ENCODE results near the gene DDX1.

The DDX1 gene

GRCh38 chr2:15642011-15642814, 50.5 kb downstream of the DDX1 start:
- POLR2A ChIA-PET, result no interaction called here
- CTCF ChIA-PET, result interaction anchor here (0.9 kb wide), 1 partner anchor 107 kb away, joined by 3 read pairs; no protein-coding TSS in a partner anchor
- no peak for DNase-seq (ENCODE audit: extremely low spot score)
- TF ChIP-seq HDGF (IDR thresholded peaks at IDR 0.05; ENCODE audit: borderline replicate concordance) (no peak), FOXM1 (IDR thresholded peaks at IDR 0.05; ENCODE audit: borderline replicate concordance) (no peak)

- POLR2A ChIA-PET, result no interaction called here
- DNase-seq (ENCODE audit: extremely low spot score), result no peak
- TF ChIP-seq BHLHE40 (IDR thresholded peaks at IDR 0.05; ENCODE audit: borderline replicate concordance), result no peak
- TF ChIP-seq SUZ12 (IDR thresholded peaks at IDR 0.05), result no peak
- CTCF ChIA-PET, result interaction anchor here (0.7 to 1.0 kb wide), 4 partner anchors 25 to 296 kb away, joined by 3 to 6 read pairs (median 3); no protein-coding TSS in a partner anchor
Observed at GRCh38 chr2:15642815-15643500, 51.3 kb downstream of the DDX1 start.

DNA sequence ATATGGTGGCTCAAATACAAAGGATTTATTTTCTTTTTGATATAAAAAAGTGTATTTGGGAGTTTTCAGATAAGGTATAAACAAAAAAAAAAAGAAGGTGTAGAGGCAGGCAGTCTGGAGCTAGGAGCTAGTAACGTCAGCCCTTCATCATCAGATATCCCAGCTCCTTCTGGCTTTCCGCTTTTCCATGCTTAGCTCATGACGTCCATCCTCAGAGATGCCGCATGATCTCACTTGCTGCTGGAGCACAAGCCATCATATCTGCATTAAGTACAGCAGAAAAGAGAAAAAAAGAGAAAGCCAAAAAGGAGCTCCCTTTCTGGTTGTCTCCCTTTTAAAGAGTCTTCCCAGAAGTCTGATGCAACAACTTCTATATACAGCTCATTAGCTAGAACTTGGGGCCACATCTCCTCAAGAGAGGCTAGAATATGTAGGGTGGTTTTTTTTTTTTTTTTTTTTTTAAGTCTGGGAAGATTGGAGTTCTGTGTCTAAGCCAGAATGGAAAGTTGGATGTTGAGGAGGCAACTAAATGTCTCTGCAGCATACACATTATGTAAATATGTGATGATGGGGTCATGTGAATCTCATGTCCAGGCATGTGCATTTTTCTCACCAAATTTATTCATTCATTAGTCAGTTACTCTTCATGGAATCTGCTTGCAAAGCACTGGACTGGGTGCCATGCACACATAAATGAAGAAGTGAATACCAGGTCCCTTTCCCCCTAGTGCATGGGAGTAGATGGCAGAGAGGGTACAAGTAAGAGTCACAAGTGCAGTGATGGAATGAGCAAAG, 52.3 kb downstream of the DDX1 start:
- TF ChIP-seq ZNF384 (IDR thresholded peaks at IDR 0.05) (no peak), CTBP1 (IDR thresholded peaks at IDR 0.05; ENCODE audit: borderline replicate concordance) (no peak), ELF4 (IDR thresholded peaks at IDR 0.05) (no peak), ARNT (IDR thresholded peaks at IDR 0.05) (no peak), HDGF (IDR thresholded peaks at IDR 0.05; ENCODE audit: borderline replicate concordance) (no peak), FOXA1 (IDR thresholded peaks at IDR 0.05) (no peak), NFRKB (IDR thresholded peaks at IDR 0.05) (no peak), FOXM1 (IDR thresholded peaks at IDR 0.05; ENCODE audit: borderline replicate concordance) (no peak), SP1 (IDR thresholded peaks at IDR 0.05) (no peak), PKNOX1 (IDR thresholded peaks at IDR 0.05) (no peak), LEF1 (IDR thresholded peaks at IDR 0.05; ENCODE audit: borderline replicate concordance) (no peak), BHLHE40 (IDR thresholded peaks at IDR 0.05; ENCODE audit: borderline replicate concordance) (no peak), L3MBTL2 (conservative IDR thresholded peaks at IDR 0.05) (no peak), SUZ12 (IDR thresholded peaks at IDR 0.05) (no peak), TARDBP (IDR thresholded peaks at IDR 0.05) (no peak), FOXK2 (IDR thresholded peaks at IDR 0.05) (no peak)
- POLR2A ChIA-PET, result no interaction called here
- DNase-seq (ENCODE audit: extremely low spot score), result no peak
- CTCF ChIA-PET, result interaction anchor here (1.0 kb wide), 1 partner anchor 295 kb away, joined by 6 read pairs; no protein-coding TSS in a partner anchor

DNA sequence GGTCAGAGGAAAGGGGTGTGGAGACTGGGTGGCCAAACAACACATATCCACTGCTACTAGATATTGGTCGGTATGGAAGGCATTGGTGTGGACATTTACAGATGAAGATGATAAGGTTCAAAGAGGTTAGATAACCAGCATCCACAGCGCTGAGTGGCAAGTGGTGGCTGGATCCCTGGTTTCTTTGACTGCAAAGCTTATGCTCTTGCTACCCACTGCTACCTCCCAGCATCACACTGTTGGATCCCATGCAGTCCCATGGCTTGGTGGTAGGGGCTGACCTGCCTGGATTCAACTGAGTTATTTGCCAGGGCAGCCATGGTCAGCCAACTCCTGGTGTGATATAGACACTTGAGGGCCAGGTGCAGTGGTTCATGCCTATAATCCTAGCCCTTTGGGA, 53.6 kb downstream of the DDX1 start:
- TF ChIP-seq SUZ12 (IDR thresholded peaks at IDR 0.05), result no peak
- TF ChIP-seq SP1 (IDR thresholded peaks at IDR 0.05), result no peak
- TF ChIP-seq TARDBP (IDR thresholded peaks at IDR 0.05), result no peak
- TF ChIP-seq FOXK2 (IDR thresholded peaks at IDR 0.05), result no peak
- no peak for TF ChIP-seq LEF1 (IDR thresholded peaks at IDR 0.05; ENCODE audit: borderline replicate concordance)
- no peak for TF ChIP-seq HDGF (IDR thresholded peaks at IDR 0.05; ENCODE audit: borderline replicate concordance)
- no peak for TF ChIP-seq FOXA1 (IDR thresholded peaks at IDR 0.05)
- no peak for TF ChIP-seq BHLHE40 (IDR thresholded peaks at IDR 0.05; ENCODE audit: borderline replicate concordance)
- TF ChIP-seq ARNT (IDR thresholded peaks at IDR 0.05), result no peak
- no peak for TF ChIP-seq CTBP1 (IDR thresholded peaks at IDR 0.05; ENCODE audit: borderline replicate concordance)
- no peak for TF ChIP-seq L3MBTL2 (conservative IDR thresholded peaks at IDR 0.05)
- no peak for TF ChIP-seq ZNF384 (IDR thresholded peaks at IDR 0.05)
- ChIA-PET POLR2A (no interaction called here), CTCF (no interaction called here)
- no peak for DNase-seq (ENCODE audit: extremely low spot score)

- no peak for DNase-seq (ENCODE audit: extremely low spot score)
- ChIA-PET CTCF (no interaction called here), POLR2A (no interaction called here)
- TF ChIP-seq ZNF384 (IDR thresholded peaks at IDR 0.05) (no peak), CTBP1 (IDR thresholded peaks at IDR 0.05; ENCODE audit: borderline replicate concordance) (no peak), L3MBTL2 (conservative IDR thresholded peaks at IDR 0.05) (no peak), TARDBP (IDR thresholded peaks at IDR 0.05) (no peak), FOXM1 (IDR thresholded peaks at IDR 0.05; ENCODE audit: borderline replicate concordance) (no peak), LEF1 (IDR thresholded peaks at IDR 0.05; ENCODE audit: borderline replicate concordance) (no peak), PKNOX1 (IDR thresholded peaks at IDR 0.05) (no peak), FOXA1 (IDR thresholded peaks at IDR 0.05) (no peak), HDGF (IDR thresholded peaks at IDR 0.05; ENCODE audit: borderline replicate concordance) (no peak), FOXK2 (IDR thresholded peaks at IDR 0.05) (no peak), ELF4 (IDR thresholded peaks at IDR 0.05) (no peak)
Observed at GRCh38 chr2:15645720-15646385, 54.2 kb downstream of the DDX1 start.

DNA sequence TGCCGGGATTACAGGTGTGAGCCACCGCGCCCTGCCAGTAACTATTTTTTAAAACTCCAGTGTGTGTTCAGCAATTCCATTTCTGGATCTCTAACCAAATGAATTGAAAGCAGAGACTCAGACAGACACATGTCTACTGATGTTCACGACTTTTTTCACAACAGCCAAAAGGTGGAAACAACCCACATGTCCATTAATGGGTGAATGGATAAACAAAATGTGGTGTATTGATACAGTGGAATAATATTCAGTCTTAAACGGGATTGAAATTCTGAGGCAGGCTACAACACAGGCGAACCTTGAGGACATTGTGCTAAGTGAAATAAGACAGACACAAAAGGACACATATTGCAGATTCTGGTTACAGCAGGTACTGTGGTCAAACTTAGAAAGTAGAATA, 55.0 kb downstream of the DDX1 start:
- TF ChIP-seq FOXM1 (IDR thresholded peaks at IDR 0.05; ENCODE audit: borderline replicate concordance) (no peak), NFRKB (IDR thresholded peaks at IDR 0.05) (no peak), ELF4 (IDR thresholded peaks at IDR 0.05) (no peak), FOXA1 (IDR thresholded peaks at IDR 0.05) (no peak), ZNF384 (IDR thresholded peaks at IDR 0.05) (no peak), TARDBP (IDR thresholded peaks at IDR 0.05) (no peak), CTBP1 (IDR thresholded peaks at IDR 0.05; ENCODE audit: borderline replicate concordance) (no peak), LEF1 (IDR thresholded peaks at IDR 0.05; ENCODE audit: borderline replicate concordance) (no peak), SUZ12 (IDR thresholded peaks at IDR 0.05) (no peak), FOXK2 (IDR thresholded peaks at IDR 0.05) (no peak), BHLHE40 (IDR thresholded peaks at IDR 0.05; ENCODE audit: borderline replicate concordance) (no peak), PKNOX1 (IDR thresholded peaks at IDR 0.05) (no peak), HDGF (IDR thresholded peaks at IDR 0.05; ENCODE audit: borderline replicate concordance) (no peak), SP1 (IDR thresholded peaks at IDR 0.05) (no peak), L3MBTL2 (conservative IDR thresholded peaks at IDR 0.05) (no peak), ARNT (IDR thresholded peaks at IDR 0.05) (no peak)
- ChIA-PET CTCF (interaction anchor here (0.9 kb wide), 1 partner anchor 292 kb away, joined by 3 read pairs; no protein-coding TSS in a partner anchor), POLR2A (no interaction called here)
- DNase-seq (ENCODE audit: extremely low spot score), result no peak

Measured in HEK293T (cell line).